NCI-H526 treated with DMSO at 0.1 percent for 48 hours (cell line): Measurements from ENCODE around the gene ITIH3.

Experiments used
- DNase-seq: peaks from one replicate; lab custom pipeline; 2025; lab: John Stamatoyannopoulos, UW

The ITIH3 gene

DNA sequence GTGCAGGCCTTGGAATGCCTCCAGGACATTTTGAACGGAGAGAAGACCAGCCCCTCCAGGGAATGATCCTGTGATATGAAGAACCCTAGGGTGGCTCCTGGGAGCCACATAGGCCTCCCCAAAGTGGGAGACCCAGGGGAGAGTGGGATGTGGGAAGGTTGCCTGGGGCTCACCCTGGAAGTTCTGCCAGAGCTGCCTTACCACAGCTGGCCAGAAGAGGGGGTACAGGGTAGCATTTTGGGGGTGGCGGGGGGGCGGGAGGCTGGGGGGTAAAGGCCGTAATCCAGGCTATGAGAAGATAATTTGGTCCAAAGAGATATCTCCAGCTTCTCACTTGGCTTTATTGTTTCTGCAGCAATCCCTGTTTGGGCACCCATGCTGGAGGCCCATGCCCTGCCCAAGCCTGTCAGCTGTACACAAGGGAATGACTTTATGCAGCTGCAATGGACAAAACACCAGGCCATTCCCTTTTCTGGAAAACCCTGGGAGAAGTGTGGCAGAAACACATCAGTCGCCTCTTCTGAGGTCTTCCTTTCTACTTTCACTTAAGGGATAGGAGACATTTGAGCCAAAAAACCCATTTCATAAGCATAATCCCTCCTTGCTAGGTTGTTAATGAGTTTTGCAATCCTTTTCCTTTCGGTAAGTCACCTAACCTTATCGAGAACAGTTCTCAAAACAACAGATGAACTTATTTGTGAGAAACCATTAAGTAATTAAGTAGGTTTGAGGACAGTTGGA, 51.3 kb downstream of the ITIH3 start:
- DNase-seq, result no peak

DNA sequence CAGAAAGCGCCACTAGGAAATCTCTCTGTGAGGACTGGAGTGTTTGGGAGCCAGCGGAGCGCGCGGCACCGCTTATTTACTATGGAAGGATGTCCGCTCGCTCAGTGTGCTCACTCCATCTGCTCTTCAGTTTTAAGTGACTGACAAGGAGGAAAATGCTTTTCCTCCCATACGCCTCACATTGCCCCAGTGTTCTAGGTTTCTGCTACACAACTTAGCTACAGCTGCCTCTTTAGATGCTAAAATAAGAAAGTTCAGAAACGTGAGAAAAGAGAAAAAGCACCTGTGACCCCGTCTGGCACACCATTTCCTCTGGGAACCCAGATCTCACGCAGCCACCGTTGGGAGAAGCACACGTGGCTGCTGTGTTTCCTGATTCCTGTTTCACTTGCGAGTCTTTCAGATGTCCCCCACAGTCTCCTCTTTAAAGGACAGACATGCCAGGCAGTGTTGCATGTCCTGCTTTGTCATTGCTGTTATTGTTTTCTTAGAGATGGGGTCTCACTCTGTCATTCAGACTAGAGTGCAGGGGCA, 51.9 kb downstream of the ITIH3 start:
- no peak for DNase-seq

DNA sequence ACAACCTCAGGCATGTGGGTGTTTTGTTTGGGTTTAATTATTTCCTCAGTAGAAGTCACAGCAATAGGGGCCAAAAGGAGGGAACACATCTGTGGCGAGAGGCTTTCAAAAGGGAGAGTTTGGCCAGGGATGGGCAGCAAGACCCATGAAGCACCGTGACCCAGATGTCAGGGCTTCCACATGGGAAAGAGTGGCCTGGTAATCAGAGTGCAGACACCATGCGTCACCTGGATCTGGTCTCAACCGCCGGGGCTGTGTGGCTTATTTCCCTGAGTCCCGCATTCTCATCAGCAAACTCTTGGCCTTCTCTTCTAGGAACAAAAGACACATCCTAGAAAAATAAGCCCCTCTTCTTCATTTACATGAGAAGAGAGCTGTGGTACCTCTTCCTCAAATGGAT, 52.6 kb downstream of the ITIH3 start:
- DNase-seq, result no peak

DNA sequence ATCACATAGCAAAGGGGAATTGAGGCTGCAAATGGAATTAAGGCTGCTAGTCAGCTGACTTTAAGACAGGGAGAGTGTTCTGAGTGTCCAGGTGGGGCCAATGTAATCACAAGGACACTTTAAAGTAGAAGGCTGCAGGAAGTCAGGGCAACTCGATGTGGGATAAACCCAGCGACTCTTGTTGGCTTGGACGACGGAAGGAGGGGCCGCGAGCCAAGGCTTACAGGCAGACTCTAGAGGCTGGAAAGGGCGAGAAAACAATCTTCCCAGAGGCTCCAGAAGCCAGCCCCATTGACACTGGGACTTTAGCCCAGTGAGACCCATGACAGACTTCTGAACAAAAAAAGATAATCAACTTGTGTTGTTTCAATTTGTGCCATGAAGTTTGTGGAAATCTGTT, 53.1 kb downstream of the ITIH3 start:
- no peak for DNase-seq

DNA sequence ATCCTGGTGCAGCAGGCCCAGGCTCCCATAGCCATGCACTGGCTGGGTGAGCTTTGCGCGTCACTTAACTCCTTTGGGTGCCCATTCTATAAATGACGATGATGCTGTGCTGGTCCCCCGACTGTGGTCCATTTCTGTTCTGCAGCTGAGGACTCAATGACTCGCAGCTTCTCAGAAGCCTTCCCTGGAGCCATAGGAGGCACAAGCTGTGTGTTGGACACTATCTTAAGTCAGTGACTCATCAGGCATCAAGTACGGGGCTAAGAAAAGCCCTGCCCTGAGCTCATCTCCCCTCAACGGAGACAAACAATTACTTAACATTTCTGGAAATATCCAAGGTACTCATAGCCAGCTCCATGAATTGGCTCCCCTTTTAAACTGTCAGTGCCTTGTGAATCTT, 54.0 kb downstream of the ITIH3 start:
- DNase-seq, result no peak

DNA sequence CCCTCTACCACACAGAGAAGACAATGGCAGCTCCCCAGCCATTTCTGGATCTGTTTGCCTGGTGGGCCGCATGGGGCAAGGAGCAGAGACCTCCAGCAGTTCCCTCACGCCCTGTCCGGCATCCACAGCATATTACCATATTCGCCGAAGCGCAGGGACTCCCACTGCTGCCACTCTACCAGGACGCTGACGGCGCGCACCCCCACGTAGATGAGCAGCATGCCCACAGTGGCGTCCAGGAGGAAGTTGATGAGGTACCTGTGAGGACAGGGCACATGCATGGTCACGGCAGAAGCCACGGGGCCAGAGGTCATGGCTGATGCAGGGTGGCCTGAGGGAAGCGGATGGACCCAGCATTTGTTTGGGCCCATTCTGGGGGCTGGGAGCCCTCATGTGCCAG, 55.1 kb downstream of the ITIH3 start:
- DNase-seq, result no peak

DNA sequence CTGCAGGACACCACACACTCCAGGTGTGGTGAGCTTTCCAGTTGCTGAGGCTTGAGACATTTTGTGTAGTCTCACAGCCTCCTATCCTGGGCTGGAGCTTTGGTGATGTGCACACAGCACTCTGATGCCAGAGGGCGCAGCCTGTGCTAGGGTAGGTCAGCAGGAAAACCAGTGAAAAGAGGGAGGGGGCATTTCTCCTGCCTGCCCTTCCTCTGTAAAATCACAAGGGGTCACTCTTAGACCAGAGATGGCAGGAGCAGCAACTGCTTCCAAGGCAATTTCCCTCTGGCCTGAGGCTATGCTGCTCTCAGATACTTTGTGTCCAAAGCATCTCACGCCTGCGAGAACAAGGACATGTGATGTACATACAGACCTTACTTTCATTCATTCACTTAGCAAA, 56.8 kb downstream of the ITIH3 start:
- peak; percentile 52 for DNase-seq

DNA sequence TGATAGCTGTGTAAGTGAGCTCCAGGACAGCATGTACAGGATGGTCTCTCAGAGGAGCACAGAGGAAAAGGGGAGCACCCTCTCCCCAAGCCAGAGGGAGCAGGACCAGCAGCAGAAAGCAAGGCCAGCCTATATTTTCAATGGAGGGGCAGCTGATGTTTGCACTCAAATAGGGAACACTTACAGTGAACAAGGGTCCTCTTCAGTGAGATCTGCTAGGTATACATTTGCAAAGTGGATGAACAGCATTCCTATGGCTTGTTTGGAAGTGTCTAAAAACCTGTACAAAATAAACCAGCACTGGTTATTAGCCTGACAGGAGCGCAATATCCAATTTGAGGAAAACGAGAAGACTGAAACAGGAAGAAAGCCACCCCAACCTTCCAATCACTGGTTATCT, 57.8 kb downstream of the ITIH3 start:
- DNase-seq, result no peak

DNA sequence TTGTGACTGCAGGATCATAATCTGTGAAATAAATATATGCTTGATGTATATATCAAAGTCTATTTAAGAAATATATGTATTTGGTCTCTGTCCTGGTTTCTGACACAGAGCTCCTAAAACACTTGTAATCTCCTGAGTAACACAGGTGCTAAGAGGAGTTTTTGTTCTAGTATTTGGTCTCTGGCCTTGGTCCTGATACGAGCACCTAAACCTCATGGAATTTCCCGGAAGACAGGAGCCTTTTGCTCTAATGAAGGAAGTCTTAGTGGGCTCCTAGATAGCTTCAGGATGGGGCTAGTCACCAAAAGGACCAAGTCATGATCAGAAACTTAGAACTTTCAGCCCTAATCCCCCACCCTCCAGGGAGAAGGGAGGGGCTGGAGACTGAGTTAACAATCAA, 59.4 kb downstream of the ITIH3 start:
- DNase-seq, result no peak

DNA sequence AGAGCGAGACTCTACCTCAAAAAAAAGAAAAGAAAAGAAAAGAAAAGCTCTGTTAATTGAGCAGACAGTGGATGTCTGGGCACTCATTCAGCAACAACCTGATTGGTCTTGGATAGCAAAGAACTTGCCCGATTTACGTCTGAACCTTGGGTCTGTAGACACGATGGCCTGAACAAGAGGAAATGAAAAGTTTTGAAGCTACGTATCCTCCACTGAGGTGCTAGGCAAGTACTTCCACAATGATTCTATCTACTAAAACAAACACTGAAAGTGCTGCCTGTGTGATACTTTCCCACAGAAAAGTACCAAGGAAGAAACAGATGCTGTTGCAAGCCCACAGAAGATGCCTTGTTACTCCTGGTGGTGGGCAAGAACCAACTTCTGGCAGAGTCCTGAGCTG, 62.1 kb downstream of the ITIH3 start:
- no peak for DNase-seq

DNA sequence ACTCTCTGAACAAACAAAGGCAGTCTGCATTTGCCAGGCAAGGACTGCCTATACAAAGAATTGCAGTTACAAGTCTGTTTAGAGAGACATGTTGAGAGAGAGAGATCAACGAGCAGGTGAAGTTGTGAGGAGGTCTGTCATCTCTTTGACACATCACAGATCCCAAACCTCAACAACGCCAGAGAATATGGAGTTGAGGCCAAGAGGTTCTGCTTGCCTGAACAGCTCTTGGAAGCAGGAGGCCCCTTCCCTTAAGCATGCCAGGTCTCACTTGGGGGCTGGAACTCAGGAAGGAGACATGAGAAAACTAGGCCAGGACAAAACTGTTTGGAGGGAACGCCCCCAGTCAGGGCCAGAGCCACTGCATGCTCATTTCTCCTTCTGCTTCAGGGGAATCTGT, 62.5 kb downstream of the ITIH3 start:
- DNase-seq, result no peak

DNA sequence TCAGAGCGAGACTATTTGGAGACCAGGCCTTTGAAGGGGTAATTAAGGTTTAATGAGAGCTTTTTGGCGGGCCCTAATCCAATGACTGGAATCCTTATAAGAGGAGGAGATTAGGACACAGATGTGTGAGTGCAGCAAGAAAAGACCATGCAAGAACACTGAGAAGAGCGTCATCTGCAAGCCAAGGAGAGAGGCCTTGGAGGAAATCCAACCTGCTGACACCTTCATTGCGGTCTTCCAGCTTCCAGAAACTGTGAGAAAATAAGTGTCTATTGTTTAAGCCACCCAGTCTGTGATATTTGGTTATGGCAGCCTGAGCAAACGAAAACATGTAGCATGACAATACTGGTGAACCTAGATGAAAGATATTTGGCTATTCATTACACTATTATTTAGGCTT, 63.3 kb downstream of the ITIH3 start:
- no peak for DNase-seq
